UCSD-AML1 (cell line): ENCODE measurements around the gene EVC.
"Not testable (repeated sequence)": the region's sequence is repeated elsewhere in the genome, so short reads cannot be mapped to it uniquely, and the experiment has no call there.

Experiments used
- DNase-seq: peaks from one replicate; lab custom pipeline; 2025; ENCODE audit not compliant: unreplicated experiment; lab: John Stamatoyannopoulos, UW

The EVC gene

DNA sequence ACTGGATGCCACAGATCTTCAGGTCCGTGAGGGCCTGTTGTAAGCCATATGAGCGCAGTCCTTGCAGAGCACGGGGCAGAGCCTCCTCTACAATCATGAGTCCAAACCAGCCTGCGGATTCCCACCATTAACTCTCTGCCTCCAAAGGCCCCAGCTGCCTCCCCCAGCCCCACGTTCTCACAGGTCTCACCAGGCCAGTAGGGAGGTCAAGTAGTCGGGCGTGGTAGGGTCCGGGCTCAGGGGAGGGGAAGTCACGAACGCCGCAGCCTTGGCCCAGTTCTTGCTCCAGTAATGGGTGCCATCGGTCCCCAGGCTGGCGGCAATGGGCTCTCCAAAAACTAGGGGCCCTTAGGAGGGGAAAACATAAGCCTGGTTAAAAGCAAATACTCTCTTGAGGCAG is 128.3 kb downstream of the EVC start:
- DNase-seq, result no peak

DNA sequence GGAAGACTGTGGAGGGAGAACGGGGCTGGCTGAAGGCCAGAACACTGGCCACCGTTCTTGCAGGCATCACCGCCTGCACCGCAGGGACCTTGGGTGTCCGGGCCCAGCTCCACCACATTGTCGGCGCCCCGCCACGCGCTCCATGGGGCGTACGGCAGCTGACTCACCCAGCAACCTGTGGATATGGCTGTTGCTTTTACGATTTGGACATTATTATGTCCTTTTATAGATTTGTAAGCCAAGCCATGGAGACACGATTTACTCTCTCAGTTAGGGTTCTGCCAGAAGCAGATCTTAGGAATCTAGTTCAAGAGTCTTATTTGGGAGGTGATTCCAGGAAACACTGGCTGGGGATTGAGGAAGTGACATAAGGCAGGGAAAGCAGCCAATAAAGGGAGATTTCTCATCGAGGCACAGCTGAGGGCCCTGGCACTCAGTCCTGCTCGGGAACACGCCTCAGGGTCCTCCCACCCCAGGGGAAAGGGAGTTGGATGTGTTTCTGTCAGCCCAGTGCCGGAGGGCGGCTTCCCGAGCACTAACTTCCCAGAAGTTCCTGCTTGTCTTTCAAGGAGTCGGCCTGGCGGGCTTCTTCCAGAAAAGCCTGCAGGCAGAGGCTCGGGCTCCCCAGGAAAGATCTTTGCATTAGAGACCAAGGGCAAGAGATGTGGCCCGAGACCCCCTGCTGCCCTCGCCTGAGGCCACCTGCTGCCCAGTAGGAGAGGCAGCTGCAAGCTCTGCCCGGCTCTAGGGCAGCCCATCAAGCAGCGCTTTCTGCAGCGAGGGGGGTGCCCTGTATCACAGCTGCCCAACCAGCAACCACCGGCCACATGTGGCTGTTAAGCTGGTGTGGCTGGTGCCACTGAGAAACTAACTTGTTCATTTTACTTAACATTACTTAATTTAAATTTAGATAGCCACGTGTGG is 129.0 kb downstream of the EVC start:
- DNase-seq, result no peak

DNA sequence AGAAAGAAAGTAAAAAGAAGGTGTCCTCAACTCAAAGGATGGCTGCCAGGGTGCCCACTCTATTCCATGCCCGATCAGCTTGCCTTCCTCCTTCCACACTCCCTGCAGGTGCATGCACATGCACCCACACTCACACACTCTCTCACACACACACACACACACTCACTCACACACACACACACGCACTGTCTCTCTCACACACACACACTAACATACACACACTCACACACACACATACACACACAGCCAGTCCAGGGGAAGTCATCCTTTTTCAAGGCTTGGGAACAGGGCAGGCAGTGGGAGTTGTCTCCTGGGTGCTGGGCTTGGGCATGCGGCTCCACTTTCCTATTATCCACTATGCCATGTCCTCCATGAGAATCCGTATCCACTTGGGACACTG is 131.5 kb downstream of the EVC start:
- no peak for DNase-seq

GRCh38 chr4:5843573-5844530 is 132.9 kb downstream of the EVC start:
- no peak for DNase-seq

GRCh38 chr4:5845035-5845905 is 134.3 kb downstream of the EVC start:
- DNase-seq, result no peak

DNA sequence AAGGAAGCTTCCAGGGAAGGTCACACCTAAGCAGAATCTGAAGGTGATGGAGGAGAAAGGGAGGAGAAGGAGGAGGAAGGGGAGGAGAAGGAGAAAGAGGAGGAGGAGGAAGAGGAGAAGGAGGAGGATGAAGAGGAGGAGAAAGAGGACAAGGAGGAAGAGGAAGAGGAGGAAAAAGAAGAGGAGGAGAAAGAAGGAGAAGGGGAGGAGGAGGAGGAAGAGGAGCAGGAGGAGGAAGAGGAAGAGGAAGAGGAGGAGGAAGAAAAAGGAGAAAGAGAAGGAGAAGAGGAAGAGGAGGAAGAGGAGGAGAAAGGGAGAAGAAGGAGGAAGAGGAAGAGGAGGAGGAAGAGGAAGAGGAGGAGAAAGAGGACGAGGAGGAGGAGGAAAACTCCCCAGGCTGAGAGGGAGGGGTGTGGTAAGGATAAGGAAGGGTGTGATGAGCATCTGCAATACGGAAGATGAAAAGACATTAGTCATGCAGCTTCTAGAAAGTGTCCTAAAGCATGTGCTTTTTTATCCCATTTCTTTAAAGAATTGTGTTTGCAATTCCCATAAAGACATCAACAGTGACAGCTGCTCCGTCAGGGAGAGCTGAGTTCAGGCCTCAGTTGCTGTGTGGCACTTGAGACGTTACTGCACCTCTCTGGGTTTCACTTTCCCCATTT is 140.8 kb downstream of the EVC start:
- no peak for DNase-seq

DNA sequence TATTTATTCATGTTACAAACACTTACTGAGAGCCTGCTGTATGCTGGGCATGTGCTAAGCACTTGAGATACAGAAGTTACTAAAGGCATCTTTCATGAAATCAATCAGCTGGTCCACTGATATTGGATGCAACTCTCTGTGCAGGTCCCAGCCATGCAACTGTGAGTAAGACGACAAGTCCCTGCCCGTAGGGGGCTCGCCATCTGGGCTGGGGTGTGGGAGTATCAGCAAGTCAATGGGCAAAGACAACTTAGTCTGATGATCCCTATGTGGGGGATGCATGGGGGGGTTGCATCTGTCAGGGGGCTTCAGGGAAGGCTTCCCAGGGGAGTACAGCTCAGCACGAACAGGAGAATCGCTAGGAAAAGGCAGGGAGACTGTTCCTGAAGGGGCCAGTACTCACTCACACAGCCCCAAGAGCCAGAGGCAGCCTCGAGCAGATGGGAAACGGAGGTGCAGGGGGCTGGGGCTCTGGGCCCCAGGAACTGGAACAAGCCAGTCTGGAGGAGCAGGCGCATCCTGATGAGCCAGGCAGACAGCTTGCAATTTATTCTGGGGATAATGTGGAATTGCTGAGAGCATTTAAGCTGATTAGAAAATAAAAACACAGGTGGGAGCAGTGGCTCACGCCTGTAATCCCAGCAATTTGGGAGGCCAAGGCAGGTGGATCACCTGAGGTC is 141.7 kb downstream of the EVC start:
- no peak for DNase-seq

DNA sequence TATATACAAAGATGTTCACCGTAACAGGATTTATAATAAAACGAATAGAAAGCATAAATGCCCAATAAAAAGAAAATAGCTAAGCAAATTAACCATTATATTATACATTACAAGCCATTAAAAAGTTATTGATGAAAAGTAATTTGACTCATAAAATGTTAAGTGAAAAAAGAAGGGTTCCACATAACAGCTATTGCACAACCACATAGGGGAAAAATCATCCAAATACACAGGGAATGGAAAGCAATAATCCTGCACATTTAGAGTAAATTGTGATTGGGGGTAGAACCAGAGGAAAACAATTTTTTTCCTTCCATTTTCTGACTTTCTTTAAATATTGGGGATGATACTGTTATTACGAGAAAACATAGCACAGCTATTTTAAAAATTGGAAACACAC is 143.9 kb downstream of the EVC start:
- DNase-seq, result no peak

DNA sequence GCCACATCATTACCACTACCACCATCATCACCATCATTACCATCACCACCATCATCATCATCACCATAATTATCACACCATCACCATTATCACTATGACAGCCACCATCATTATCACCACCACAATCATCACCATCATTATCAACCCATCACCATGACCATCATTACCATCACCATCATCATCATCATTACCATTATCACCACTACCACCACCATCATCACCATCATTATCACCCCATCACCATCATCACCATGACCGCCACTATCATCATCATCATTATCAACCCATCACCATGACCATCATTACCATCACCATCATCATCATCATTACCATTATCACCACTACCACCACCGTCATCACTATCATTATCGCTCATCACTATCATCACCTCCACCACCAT is 145.4 kb downstream of the EVC start:
- not testable (repeated sequence) for DNase-seq

DNA sequence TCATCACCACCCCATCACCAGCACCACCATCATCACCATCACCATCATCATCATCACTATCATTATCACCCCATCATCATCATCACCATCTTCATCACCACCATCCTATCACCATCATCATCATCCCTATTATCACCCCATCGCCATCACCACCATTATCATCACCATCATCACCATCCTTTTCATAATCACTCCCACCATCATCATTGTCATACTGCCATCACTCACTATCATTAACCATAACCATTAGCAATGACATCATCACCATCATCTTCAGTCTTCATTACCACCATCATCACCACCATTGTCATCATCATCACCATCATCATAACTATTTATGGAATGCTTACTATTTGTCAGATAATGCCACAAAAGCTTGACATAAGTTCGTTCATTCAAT is 146.2 kb downstream of the EVC start:
- no peak for DNase-seq

DNA sequence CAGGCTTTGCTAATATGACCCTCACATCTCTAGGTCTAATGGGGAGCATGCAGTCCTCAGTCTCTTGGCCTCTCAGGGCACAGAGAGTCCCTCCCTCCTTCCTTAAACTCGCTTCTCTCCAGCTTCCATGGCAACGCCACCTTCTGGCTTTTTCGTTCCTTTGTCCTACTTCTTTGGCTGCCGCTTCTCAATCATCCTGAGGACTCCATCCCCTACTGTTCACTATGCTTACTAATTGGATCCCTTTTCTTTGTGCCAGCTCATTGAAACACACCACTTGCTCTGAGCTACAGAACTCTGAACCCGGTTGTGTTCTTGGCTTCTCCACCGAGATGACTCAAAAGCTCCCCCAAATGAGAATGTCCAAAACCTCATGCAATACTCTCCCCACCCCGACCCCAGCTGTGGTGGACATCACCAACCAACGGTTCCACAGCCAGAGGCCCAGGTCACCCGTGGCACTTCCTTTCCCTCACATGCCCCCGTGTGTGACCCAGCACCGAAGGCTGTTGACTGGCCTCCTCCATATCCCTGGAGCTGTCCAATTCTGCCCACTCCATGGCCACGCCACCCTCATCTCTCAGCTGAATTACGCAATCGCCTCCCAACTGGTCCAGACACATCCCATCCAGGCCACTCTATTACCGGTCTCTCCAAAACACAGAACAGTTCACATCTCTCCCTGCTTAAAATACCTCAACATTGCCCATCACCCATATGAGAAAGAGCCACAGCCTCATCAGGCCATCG is 147.2 kb downstream of the EVC start:
- no peak for DNase-seq

DNA sequence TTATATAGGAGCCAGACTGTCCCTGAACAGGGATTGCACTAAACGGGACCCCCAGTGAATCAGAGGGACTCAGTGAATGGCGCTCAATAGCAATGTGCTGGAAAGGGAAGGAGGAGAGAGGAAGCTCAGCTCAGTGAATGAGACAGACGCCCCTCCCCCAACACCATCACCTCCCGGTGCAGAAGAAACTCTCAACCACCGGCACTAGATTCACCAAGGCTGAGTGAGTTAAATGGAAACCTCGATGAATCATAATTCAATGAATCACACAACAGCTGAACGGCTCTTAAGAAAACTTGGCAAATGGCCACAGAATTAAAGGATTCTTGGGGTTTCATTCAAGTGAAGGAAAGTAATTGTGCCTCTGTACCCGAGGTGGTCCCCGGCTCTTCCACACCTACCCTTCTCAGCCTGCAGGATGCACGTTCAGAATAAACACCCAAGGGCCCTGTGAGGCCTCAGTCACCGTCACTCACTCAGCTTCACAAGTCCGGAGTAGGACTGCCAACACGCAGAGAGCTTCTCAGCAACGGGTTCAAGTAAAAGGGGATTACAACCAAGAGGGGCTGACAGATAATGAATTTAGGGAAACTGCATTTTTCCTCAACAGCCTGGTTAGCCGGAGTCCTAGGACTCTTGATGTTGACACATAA is 152.6 kb downstream of the EVC start:
- no peak for DNase-seq
